ENCODE results near the gene ABCA8. TPM values are rescaled to one million over a fixed set of nuclear protein-coding genes. Genes with fewer than 3 reads are reported as not detected.
A peak's percentile ranks its signal among the peaks of the same experiment; 100 is the strongest.
"Not testable (repeated sequence)": the region's sequence is repeated elsewhere in the genome, so short reads cannot be mapped to it uniquely, and the experiment has no call there.

ABCA8 gene
- total RNA-seq, 1 experiment from 2014 or later = 27.4 TPM

GRCh38 chr17:68834328-68834836 is 120.8 kb downstream of the ABCA8 start:
- no peak for DNase-seq (ENCODE audit: extremely low read depth, low read depth)

- DNase-seq (ENCODE audit: extremely low read depth, low read depth) = no peak
Measured at GRCh38 chr17:68832109-68832802, 122.9 kb downstream of the ABCA8 start.

- no peak for DNase-seq (ENCODE audit: extremely low read depth, low read depth)
Measured at GRCh38 chr17:68831170-68831569, 124.0 kb downstream of the ABCA8 start.

GRCh38 chr17:68830313-68830712 is 124.9 kb downstream of the ABCA8 start:
- DNase-seq (ENCODE audit: extremely low read depth, low read depth) = no peak

GRCh38 chr17:68829211-68829610 is 126.0 kb downstream of the ABCA8 start:
- no peak for DNase-seq (ENCODE audit: extremely low read depth, low read depth)

GRCh38 chr17:68824707-68825106 is 130.5 kb downstream of the ABCA8 start:
- DNase-seq (ENCODE audit: extremely low read depth, low read depth) = no peak

GRCh38 chr17:68824185-68824584 is 131.0 kb downstream of the ABCA8 start:
- not testable (repeated sequence) for DNase-seq (ENCODE audit: extremely low read depth, low read depth)

- no peak for DNase-seq (ENCODE audit: extremely low read depth, low read depth)
Measured at GRCh38 chr17:68822719-68823289, 132.4 kb downstream of the ABCA8 start.

GRCh38 chr17:68821860-68822696 is 133.1 kb downstream of the ABCA8 start:
- peak; percentile 77 for DNase-seq (ENCODE audit: extremely low read depth, low read depth)

GRCh38 chr17:68820825-68821481 is 134.2 kb downstream of the ABCA8 start:
- DNase-seq (ENCODE audit: extremely low read depth, low read depth) = no peak

- DNase-seq (ENCODE audit: extremely low read depth, low read depth) = no peak
Measured at GRCh38 chr17:68820476-68820824, 134.7 kb downstream of the ABCA8 start.

- DNase-seq (ENCODE audit: extremely low read depth, low read depth) = no peak
Measured at GRCh38 chr17:68819465-68819864, 135.7 kb downstream of the ABCA8 start.

Other genes starting within 250 kb of the ABCA8 start
- gene ABCA9, start 105.5 kb upstream of the ABCA8 start, total RNA-seq (2014; rRNA removed; shearing (Covaris generic)) = 0.02 TPM in 1 of 2 replicates, not detected in the other
- gene ABCA6, start 186.5 kb upstream of the ABCA8 start, total RNA-seq (2014; rRNA removed; shearing (Covaris generic)) = 0.30 and 0.63 TPM in 2 replicates